HL-60 (cell line): ENCODE data around the gene GOLGA6A.

Experiments
- GABPA ChIP-seq: IDR thresholded peaks from 2 replicates; pipeline ENCODE4 v1.6.1; 2012; ENCODE audit warnings: low read depth
- POLR2AphosphoS5 ChIP-seq: IDR thresholded peaks from 2 replicates; pipeline ENCODE4 v1.6.1; 2012; ENCODE audit warnings: low read depth
- TF ChIP-seq, protein P1 (sequence below): IDR thresholded peaks from one replicate; pipeline ENCODE4 v1.5.1; 2011; ENCODE audit warnings: low read length, control low read depth, inconsistent platforms; ENCODE audit not compliant: insufficient read depth
- TF ChIP-seq, protein P2 (sequence below): IDR thresholded peaks from 2 replicates; pipeline ENCODE4 v1.6.1; 2012; ENCODE audit warnings: low read depth; ENCODE audit not compliant: insufficient replicate concordance

DNA sequence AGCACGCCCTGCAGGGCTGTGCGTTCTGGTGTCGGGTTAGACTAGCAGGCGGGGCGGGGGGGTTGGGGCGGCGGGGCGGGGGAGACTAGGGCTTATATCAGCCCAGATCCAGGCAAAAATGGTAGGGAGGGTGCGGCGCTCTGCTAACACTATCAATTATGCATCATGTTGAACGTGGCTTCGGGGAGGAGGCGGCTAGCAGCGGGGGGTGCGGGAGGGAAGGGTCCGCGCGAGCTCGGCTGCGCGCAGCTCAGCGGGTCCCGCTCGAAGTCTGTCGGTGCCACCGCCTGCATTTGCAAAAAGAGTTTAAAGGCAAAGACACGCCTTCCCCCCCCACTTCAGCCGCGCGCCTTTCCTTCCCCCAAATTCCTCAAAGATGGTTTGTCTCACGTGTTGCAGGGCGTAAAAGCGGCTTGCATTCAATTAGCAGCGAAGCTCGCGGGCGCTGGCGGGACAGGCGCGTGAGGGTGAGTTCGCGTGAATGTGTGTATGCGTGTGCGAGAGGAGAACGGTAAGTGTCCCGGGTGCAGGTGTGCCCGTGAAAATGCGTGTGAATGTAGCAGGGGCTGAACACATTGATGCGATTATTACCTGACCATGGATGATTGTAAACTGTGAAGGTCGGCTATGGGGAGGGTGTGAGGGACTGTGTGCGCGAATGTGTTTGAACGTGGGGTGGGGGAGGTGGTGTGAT, 48.0 kb upstream of the GOLGA6A start, which contains the start of gene ISLR2:
- TF ChIP-seq POLR2AphosphoS5 (no peak), GABPA (no peak)
- TF ChIP-seq, protein P1, sequence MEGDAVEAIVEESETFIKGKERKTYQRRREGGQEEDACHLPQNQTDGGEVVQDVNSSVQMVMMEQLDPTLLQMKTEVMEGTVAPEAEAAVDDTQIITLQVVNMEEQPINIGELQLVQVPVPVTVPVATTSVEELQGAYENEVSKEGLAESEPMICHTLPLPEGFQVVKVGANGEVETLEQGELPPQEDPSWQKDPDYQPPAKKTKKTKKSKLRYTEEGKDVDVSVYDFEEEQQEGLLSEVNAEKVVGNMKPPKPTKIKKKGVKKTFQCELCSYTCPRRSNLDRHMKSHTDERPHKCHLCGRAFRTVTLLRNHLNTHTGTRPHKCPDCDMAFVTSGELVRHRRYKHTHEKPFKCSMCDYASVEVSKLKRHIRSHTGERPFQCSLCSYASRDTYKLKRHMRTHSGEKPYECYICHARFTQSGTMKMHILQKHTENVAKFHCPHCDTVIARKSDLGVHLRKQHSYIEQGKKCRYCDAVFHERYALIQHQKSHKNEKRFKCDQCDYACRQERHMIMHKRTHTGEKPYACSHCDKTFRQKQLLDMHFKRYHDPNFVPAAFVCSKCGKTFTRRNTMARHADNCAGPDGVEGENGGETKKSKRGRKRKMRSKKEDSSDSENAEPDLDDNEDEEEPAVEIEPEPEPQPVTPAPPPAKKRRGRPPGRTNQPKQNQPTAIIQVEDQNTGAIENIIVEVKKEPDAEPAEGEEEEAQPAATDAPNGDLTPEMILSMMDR, result no peak
- TF ChIP-seq, protein P2, sequence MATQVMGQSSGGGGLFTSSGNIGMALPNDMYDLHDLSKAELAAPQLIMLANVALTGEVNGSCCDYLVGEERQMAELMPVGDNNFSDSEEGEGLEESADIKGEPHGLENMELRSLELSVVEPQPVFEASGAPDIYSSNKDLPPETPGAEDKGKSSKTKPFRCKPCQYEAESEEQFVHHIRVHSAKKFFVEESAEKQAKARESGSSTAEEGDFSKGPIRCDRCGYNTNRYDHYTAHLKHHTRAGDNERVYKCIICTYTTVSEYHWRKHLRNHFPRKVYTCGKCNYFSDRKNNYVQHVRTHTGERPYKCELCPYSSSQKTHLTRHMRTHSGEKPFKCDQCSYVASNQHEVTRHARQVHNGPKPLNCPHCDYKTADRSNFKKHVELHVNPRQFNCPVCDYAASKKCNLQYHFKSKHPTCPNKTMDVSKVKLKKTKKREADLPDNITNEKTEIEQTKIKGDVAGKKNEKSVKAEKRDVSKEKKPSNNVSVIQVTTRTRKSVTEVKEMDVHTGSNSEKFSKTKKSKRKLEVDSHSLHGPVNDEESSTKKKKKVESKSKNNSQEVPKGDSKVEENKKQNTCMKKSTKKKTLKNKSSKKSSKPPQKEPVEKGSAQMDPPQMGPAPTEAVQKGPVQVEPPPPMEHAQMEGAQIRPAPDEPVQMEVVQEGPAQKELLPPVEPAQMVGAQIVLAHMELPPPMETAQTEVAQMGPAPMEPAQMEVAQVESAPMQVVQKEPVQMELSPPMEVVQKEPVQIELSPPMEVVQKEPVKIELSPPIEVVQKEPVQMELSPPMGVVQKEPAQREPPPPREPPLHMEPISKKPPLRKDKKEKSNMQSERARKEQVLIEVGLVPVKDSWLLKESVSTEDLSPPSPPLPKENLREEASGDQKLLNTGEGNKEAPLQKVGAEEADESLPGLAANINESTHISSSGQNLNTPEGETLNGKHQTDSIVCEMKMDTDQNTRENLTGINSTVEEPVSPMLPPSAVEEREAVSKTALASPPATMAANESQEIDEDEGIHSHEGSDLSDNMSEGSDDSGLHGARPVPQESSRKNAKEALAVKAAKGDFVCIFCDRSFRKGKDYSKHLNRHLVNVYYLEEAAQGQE, result no peak
